Suppressor macrophage (primary cell): ENCODE results near the gene RPL7L1.

Experiments
- DNase-seq, 4 experiments: peaks; one replicate each; pipeline ENCODE4 v3.0.0-alpha.2; 2020 to 2022

RPL7L1 gene

DNA sequence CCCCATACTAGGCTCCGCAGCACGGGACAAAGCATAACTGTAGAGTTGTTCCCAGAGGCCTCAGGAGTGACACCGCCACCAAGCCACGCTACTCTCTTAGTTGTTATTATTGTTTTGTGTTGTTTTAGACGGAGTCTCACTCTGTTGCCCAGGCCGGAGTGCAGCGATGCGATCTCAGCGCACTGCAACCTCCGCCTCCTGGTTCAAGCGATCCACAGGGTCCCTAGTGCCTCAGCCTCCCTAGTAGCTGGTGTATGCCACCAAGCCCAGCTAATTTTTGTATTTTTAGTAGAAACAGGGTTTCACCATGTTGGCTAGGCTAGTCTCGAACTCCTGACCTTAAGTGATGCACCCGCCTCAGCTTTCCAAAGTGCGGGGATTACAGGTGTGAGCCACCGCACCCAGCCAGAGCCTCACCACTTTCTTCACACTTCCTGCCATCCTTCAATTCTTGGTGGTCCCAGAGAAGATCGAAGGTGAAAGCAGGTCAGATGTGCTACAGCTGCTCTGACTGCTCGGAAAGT is 11.8 kb downstream of the RPL7L1 start:
- no peak for DNase-seq

DNA sequence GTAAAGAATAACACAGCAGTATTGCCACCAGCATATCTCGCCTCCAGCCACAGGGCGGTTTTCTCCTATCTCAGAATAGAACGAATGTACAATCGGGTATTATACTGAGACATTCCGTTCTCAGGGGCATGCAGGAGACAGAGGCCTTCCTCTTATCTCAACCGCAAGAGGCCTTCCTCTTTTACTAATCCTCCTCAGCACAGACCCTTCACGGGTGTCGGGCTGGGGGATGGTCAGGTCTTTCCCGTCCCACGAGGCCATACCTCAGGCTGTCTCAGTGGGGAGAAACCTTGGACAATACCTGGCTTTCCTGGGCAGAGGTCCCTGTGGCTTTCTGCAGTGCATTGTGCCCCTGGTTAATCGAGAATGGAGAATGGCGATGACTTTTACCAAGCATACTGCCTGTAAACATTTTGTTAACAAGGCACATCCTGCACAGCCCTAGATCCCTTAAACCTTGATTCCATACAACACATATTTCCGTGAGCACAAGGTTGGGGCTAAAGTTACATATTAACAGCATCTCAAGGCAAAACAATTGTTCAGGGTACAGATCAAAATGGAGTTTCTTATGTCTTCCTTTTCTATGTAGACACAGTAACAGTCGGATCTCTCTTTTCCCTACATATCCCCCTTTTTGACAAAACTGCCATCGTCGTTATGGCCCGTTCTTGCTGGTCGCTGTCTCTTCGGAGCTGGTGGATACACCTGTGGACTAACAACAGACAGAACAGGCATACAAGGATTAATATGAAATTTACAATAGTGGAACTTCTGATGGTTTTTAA is 14.8 kb downstream of the RPL7L1 start:
- DNase-seq, result peak in 2 of 4 experiments; percentile 26 to 28

DNA sequence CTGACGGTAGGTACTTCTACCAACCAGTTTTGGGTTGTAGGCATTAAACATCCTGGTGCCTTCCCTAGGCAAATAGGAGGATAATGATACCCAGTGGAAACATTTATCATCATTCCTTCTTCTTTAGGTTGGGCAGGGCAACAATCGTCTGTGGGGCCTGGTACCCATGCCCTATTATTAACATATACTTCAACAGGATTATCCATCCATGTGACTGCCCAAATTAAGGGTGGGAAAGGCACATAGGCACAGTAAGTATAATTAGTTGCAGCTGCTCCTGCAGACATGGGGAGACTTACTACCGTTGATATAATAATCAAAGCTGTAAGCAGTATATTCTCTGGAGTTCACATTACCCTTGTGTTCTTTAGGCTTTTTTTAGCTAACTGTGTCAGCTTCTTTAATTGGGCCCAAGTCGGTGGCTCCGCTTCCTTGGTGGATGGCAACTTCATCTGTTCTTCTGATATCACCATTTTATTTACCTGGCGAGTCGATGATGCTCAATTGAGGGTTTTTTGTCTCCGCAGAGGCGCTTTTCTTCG is 16.8 kb downstream of the RPL7L1 start:
- no peak for DNase-seq

DNA sequence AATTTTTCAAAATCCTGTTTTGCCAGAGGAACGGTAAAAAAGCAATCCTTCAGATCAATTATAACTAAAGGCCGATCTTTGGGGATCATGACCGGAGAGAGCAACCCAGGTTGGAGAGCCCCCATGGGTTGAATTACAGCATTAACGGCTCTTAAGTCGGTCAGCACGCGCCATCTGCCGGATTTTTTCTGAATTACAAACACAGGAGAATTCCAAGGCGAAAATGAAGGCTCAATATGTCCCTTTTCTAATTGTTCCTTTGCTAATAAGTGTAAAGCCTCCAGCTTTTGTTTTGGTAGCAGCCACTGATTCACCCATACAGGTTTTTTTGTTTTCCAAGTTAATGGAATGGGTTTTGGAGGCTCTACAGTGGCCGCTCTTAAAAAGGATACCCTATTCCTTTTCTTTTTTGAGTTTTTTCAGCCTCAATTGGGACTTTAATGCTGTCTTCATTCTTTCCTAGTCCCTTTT is 19.5 kb downstream of the RPL7L1 start:
- DNase-seq, result peak; percentile 78 to 89 (median 86)

DNA sequence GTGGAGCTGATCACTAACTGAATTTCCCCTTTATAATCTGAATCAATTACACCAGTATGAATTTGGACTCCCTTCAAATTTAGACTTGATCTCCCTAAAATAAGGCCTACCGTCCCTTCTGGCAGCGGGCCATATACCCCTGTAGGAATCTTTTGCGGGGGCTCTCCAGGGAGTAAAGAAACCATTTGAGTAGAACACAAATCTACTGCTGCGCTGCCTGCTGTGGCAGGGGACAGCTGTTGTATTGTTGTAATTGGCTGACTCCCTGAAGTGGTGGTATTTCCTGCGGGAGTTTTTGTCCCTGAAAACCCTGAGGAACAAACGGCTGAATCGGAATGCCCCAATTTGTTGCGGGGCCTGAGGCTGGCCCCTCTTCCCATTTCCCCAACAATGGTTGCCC is 20.5 kb downstream of the RPL7L1 start:
- no peak for DNase-seq

DNA sequence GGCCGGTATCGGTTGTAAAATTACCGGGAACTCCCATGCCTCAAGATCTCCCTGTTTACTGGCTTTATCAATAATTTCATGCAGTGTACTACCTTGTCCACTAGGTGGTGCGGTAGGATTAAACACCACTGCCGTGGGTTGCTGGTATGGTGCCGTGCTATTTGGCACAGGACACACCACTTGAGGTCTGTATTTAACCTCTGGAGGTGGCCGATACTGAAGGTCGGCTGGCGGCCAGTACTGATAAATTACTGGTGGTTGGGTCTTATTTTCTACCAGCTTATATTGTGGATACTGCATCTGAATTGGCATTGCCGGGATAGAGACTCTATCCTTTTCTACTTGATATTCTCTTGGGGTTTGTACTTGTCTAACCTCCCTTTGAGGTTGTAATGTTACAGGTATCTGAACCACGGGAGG is 22.1 kb downstream of the RPL7L1 start:
- peak; percentile 87 to 93 (median 88) for DNase-seq

DNA sequence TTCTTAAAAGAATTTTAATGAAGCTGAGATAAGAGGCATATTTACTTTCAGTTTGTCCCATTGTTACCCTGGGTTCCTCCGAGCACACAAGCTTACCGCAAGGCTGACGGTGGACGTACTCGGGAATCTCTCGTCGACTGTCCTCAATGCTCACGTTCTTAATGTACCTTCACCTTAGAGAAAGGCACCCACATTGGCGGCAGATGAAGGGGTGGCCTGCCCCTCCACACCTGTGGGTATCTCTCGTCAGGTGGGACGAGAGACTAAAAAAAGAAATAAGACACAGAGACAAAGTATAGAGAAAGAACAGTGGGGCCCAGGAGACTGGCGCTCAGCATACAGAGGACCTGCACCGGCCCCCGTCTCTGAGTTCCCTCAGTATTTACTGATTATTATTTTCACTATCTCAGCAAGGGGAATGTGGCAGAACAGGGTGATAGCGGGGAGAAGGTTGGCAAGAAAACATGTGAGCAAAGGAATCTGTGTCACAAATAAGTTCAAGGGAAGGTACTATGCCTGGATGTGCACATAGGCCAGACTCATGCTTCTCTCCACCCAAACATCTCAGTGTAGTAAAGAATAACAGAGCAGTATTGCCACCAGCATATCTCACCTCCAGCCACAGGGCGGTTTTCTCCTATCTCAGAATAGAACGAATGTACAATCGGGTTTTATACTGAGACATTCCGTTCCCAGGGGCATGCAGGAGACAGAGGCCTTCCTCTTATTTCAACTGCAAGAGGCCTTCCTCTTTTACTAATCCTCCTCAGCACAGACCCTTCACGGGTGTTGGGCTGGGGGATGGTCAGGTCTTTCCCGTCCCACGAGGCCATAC is 23.2 kb downstream of the RPL7L1 start:
- peak in 3 of 4 experiments; percentile 11 to 39 (median 23) for DNase-seq

DNA sequence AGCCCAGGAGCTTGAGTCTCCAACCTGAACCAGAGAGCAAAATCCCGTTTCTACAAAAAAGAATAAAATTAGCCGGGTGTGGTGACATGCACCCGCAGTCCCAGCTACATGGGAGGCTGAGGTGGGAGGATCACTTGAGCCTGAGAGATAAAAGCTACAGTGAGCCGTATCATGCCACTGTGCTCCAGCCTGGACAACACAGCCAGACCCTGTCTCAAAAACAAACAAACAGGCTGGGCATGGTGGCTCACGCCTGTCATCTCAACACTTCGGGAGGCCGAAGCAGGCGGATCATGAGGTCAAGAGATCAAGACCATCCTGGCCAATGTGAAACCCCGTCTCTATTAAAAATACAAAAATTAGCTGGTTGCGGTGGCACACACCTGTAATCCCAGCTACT is 25.1 kb downstream of the RPL7L1 start:
- DNase-seq, result no peak

DNA sequence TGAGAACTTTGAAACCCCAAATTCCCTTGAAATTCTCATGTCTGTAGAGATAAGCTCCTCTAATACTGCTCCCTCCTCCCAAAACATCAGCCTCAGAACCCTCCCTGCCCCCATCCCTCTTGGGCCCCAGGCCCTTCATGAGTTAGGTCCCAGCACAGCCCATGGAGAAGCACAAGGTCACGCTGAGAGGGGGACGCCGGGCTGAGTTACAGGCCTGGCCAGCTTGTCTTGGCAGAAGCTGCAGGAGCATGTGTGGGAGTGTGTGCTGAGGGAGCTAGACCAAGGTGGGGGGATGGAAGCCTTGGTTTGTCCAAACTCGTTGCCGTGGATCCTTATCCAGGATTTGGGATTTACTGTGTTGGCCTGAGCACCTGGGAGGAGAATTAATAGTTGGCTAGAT is 27.9 kb downstream of the RPL7L1 start:
- DNase-seq, result no peak

DNA sequence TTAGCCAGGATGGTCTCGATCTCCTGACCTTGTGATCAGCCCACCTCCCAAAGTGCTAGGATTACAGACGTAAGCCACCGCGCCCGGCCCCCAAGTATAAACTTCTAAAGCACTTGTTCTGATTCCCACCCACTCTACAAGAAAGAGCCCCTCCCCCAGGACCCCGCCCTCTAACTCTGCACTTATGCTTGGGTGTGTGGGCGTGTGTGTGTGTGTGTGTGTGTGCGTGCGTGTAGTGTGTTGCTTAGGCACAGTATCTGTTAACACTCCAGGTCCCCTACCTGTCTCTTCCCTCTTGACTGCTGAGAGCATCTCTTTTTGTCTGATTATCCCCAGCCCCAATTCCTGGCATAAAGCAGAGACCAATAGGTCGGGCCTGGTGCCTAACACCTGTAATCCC is 30.4 kb downstream of the RPL7L1 start:
- no peak for DNase-seq

DNA sequence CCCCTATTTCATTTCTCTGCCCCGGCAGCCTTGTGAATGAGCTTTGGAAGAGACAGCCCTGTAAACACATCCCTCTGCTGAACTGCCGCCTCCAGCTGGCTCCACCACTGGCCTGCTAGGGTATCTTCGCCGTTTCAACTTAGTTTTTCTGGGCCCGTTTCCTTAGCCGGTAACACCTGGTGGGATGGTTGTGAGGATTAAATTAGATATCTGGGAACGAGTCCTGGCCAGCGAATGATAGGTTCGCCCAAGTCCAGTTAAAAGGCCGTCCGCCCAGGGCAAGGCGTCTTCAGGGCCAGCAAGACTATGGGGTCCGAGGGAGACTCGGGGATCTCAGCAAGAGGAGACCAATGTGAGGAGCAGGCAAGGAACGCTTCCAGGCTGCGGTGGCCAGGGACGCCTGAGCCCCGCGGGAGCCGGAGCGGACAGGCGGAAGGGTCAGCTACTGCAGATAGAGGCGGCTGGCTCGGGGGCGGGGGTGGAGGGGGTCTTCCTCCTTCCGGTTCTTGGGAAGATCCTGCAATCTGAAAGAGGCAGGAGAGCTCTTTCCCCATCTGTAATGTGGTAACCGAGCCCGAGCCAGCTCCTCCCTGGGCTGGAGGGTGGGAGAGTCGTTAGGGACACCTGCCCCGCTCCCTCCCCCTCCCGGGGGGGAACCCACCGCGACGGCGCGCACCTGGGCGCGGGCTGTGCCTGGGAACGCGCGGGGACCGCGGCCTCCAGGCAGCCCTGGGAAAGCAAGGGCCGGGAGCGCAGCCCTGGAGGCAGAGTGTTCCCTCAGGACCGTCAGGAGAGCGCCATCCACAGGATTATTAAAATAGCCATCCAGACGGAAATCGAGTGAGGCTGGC is 32.0 kb downstream of the RPL7L1 start:
- DNase-seq, result peak in 1 of 4 experiments; percentile 18

DNA sequence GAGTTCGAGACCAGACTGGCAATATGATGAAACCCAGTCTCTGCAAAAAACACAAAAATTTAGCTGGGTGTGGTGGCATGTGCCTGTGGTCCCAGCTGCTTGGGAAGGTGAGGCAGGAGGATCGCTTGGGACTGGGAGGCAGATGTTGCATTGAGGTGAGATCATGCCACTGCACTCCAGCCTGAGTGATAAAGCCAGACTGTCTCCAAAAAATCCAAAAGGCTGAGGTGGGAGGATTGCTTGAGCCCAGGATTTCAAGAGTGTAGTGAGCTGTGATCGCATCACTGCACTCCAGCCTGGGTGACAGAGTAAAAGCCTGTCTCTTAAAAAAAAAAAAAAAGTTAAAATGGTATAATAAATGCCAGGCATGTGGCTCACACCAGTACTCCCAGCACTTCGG is 35.1 kb downstream of the RPL7L1 start:
- no peak for DNase-seq

DNA sequence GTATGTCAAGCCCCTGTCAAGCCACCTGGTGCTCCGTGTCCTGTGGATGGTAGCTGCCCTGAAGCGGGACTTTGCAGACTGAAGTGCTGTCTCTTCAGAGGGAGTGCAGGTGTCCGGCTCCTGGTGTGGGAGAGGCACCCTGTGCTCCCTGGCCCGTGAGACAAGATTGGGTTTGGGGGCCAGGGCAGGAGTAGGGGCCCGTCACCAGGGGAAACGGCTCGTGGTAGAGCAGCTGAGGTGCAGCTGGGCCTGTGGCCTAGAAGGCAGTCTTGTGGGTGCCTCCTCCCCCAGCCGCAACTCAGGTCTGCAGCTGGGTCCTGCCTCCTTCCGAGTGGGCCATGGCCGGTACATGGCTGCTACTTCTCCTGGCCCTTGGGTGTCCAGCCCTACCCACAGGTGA is 36.3 kb downstream of the RPL7L1 start, which contains the start of gene PTCRA:
Gene PTCRA (plus strand): TSS at position 322 of the 400 bp plus-strand sequence. CDS start 17 bp downstream, at position 339.
- DNase-seq, result no peak

DNA sequence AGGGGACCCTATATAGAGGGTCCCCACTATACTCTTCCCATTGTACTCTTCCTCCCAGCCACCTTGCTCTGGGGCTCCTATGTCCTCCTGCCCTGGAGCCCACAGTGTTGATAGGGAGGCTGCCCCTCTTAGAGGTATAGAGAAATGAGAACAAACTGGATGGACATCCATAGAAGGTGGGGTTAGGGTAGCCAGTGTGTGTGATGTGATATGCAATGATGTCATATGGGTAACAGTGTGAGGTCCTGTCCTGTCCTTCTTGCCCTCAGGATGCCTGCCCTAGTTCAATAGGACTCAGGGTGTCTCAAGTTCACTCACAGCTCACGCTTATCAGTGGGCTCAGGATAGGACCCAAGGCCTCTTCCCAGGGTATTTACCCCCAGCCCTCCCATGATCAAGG is 36.9 kb downstream of the RPL7L1 start:
- DNase-seq, result no peak

DNA sequence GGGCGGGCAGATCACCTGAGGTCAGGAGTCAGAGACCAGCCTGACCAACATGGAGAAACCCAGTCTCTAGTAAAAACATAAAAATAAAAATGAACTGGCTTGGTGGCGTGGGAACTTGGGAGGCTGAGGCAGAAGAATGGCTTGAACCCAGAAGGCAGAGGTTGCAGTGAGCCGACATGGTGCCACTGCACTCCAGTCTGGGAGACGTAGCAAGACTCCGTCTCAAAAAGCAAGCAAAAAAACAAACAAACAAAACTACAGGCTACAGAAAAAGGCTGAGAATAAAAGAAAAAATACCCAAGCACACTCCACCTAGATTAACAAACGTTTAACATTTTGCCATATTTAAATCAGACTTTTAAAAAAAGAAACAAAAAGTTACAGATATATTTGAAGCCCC is 42.4 kb downstream of the RPL7L1 start:
- DNase-seq, result no peak

DNA sequence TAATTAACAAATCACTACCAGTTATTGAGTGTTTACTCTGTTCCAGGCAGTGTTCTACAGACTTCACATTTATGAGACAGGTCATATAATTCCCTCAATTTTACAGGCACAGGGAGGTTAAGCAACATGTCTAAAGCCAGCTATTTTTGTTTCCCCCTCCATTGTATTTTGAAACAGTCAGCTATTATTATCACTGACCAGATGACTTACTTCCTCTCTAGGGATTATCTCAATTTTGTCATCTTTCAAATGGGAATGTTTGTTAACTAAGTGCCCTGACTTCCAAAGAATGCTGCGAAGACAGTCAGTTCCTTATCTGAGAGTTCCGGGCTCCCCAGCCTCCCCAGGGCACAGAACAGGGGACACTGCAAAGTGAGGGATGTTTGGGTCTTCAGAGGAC is 44.2 kb downstream of the RPL7L1 start:
- peak; percentile 44 to 87 (median 68) for DNase-seq

DNA sequence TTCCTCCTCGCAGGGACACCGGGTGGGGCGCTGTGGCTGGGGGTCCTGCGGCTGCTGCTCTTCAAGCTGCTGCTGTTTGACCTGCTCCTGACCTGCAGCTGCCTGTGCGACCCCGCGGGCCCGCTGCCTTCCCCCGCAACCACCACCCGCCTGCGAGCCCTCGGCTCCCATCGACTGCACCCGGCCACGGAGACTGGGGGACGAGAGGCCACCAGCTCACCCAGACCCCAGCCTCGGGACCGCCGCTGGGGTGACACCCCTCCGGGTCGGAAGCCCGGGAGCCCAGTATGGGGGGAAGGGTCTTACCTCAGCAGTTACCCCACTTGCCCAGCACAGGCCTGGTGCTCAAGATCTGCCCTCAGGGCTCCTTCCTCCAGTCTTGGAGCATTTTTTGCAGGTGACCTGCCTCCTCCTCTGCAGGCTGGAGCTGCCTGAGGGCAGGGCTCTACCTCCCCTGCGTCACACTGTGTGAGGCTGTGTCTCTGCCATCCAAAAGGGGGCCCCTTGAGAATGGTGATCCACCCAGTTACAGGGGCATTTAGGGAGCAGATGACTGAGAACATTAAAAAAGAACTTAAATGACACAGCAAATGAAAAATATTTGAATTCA is 45.9 kb downstream of the RPL7L1 start:
- DNase-seq, result no peak

DNA sequence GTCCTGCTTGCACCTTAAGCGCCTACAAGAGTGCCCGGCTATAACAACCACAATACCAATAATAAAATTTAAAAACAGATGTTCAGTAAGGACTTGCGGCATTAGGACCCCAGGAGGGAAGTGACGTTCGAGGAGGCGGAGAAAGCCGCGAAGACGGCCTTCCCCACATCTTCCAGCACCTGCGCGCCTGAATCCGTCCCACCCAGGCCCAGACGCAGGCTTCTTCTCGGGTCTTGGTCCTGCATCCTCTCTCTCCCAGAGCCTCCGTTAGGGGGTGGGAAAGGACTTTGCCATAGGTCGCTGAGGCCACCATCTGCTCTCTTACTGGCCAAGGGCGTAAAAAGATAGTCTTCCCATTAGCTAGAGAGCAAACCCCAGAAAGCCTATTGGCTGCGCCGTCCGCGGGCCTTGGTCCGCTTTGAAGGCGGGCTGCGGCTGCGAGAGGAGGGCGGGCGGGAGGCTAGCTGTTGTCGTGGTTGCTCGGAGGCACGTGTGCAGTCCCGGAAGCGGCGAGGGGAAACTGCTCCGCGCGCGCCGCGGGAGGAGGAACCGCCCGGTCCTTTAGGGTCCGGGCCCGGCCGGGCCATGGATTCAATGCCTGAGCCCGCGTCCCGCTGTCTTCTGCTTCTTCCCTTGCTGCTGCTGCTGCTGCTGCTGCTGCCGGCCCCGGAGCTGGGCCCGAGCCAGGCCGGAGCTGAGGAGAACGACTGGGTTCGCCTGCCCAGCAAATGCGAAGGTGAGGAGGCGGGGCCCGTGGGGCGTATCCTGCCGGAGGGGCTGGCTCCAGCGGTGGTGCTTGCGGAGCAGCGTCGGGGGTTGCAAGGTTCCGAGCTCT is 49.8 kb downstream of the RPL7L1 start, which contains the start of gene CNPY3:
Gene CNPY3 (plus strand): TSS at position 495 of the 835 bp plus-strand sequence. CDS start 91 bp downstream, at position 586.
- peak; percentile 97 to 98 (median 98) for DNase-seq

DNA sequence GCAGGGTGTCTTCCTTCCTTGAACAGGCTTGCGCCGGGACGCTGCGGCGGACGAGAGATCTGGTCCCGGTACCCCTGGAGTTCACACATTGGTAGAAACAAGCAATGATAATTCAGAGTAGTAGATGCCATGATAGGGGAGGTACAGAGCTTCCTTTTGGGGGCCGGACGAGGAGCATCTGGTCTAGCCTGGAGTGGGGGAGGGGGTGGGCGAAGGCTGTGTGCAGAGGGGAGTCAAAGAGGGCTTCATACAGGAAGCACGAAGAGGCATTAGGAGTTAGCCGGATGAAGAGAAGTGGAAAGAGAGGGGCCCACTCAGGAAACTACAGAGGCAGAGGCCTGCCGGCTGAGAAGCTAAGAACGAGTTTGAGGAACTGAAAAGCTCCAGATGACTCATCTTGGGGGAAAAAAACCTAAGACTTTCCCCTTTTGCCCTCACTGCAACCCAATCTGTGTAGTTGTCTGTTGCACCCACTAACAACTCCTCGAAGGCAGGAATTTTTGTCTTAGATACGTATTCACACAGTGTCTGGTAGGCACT is 50.5 kb downstream of the RPL7L1 start:
- peak; percentile 86 to 94 (median 90) for DNase-seq

DNA sequence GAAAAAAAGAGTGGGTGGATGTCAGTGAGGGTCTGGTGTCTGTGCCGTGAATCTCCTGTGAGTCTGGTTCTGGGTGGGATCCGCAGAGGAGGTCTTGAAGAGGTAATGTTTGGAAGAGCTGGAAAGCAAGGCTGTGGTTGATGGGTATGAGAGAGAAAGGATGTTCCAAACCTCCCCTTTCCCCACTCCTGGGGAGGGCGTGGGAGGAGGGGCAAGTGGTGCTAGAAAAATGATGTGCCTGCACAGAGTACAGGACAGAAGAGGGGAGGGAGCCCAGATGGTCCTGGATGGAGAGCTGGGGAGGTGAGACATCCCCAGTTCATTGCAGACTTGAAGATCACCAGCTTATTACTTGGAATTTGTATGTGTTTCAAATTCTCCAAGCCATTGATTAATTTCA is 53.0 kb downstream of the RPL7L1 start:
- no peak for DNase-seq
